Stimulated activated CD8-positive, alpha-beta memory T cell treated with anti-CD3 and anti-CD28 coated beads, Interleukin-4, amount 100 ng/mL, for 48 hours (primary cell): ENCODE data around the gene HNRNPU.
"Not testable (repeated sequence)": the region's sequence is repeated elsewhere in the genome, so short reads cannot be mapped to it uniquely, and the experiment has no call there.

Experiments
- DNase-seq: peaks from one replicate; pipeline ENCODE4 v3.0.0-alpha.2; 2020

HNRNPU gene

GRCh38 chr1:244837597-244838258, 26.6 kb downstream of the HNRNPU start:
- no peak for DNase-seq

DNA sequence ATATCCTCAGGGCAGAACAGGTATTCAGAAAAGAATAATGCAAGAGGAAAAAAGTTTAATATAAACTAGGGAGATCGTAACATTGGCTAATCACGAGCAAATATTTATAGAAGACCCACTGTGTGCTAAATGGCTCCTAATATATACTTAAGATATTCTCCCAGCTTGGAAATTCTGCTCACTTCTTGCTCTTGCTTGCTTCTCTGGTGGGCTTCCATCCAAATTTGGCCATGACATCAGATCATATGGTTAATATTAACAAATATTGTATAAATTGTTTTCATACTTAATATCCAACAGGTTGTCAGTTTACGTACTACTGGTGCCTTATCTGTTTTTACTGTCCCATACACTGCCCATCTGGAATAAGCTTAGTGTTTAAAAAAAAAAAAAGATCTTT, 27.8 kb downstream of the HNRNPU start:
- DNase-seq: no peak

GRCh38 chr1:244836135-244836521, 28.2 kb downstream of the HNRNPU start:
- no peak for DNase-seq

DNA sequence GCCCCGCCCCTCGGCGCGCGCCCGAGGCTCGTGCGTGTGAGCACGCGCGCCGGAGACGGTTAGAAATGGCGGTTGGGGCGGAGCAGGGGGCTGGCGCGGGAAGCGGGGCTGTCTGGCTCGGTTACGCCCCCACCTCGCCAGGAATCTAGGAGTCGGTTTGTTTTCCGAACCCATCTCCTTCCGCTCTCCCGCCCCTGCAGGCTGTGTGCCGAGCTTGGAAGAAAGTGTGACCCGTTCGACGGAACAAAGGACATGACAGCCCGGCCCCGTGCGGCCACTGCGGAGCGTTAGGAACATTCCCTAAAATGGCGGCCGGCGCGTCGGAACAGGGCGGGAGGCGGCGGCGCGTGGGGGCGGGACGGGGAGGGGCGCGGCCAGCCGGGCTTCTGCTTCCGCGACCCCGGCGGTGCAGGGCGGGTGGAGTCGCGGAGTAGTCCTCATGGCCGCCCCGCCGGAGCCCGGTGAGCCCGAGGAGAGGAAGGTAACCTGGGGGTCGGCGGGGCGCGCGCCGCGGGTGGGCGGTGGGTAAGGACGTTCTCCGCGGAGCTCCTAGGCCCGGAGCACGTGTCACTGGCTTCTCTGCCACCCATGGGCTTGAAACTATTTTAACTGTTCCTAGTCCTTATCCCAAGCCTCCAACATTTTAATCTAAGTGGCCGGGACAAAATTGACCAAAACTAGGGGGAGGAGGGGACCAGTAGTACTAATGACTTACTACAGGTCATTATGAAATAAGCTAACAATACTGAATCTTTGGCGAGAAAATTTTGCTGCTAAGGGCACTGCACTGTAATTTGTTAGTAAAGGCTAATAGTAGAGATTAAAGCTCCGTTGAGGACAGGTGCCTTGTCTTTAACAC, 28.8 kb downstream of the HNRNPU start, which contains the start of gene COX20:
Gene COX20, plus strand, starts transcription at position 383 of the 859 bp plus-strand sequence. Its CDS starts 57 bp downstream, at position 440.
- DNase-seq: peak; percentile 90

DNA sequence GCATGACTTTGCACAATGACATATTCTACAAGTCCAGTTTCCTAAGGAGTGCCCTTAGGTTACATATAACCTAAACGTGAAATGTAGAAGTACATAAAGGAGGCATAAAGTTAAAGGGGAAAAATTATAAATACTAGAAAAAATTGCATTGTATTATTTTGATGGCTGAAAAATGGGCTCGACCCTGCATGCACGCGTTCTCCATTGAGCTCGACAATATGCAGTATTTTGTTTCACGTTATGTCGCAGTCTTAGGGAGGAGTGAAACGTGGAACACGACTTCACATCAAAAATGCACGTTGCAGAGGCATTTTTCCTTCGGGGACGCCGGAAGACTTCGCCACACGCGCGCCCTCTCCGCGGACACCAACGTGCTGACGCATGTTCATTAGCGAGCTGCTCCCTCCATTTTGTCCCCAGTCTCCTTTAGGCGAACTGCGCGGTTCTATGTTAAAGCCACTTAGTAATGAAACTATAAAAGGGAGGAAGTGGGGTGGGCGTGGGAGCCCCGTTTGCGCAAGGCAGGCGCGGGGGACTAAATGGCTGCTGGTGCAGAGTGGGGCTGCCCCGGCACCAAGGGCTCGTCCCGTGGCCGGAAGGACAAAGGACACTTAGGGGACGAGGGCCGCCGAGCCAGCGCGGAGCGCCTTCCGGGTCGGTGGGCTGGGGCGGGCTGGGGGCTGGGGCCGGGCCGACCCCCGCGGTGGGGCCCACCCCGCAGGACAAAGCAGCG, 29.6 kb downstream of the HNRNPU start:
- peak; percentile 92 for DNase-seq

- DNase-seq: peak; percentile 68
Measured at GRCh38 chr1:244833734-244834542, 30.4 kb downstream of the HNRNPU start.

GRCh38 chr1:244833260-244833659, 31.1 kb downstream of the HNRNPU start:
- DNase-seq: not testable (repeated sequence)

GRCh38 chr1:244830639-244831038, 33.7 kb downstream of the HNRNPU start:
- no peak for DNase-seq

DNA sequence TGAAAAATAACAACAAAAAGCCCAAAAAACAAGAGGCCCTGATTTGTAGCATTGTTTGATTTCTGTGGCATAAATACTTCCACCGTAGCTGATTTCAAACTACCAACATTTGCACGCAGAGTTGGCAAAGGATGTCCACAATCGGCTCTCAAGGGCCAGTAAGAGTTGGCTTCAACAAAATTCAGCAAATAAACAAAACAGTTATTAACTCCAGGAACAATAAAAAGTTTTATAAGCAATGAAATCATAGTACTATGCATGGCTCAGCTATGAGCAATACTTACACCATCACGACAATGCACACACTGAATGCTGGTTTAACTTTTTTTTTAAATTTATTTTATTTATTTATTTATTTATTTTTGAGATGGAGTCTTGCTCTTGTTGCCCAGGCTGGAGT, 37.6 kb downstream of the HNRNPU start:
- DNase-seq: no peak

DNA sequence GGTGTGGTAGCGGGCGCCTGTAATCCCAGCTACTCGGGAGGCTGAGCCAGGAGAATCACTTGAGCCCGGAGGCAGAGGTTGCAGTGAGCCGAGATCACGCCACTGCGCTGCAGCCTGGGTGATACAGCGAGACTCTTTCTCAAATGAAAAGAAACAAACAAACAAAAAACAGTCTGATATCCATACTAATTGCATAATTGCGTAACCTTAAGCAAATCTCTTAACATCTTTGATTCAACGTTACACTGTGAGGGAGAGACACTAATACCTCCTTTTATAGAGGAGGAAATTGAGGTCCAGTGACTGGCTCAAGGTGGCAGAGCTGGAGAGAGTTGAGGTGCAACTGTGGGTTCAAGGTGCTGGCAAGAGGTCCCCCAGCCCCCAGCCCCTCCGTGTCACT, 41.5 kb downstream of the HNRNPU start:
- DNase-seq: no peak

- DNase-seq: no peak
Measured at GRCh38 chr1:244821134-244821533, 43.2 kb downstream of the HNRNPU start.

GRCh38 chr1:244820131-244820530, 44.2 kb downstream of the HNRNPU start:
- DNase-seq: no peak

GRCh38 chr1:244817415-244817894, 46.9 kb downstream of the HNRNPU start:
- DNase-seq: no peak

GRCh38 chr1:244815600-244816099, 48.7 kb downstream of the HNRNPU start:
- DNase-seq: no peak

GRCh38 chr1:244813327-244813726, 51.0 kb downstream of the HNRNPU start:
- no peak for DNase-seq

DNA sequence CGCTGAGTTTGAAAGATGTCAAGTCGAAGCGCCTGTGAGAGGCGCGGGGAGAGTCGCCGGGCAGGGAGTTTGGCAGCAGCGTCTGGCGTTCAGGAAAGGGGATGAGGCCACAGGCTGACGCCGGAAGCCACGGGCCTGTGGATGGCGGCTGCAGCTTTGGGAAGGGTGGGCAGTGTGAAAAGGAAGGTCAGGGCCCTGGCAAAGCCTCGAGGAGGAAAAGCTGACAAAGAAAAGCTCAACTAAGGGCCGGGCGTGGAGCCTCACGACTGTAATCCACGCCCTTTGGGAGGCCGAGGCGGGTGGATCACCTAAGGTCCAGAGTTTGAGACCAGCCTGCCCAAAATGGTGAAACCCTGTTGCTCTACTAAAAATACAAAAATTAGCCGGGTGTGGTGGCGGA, 54.1 kb downstream of the HNRNPU start:
- DNase-seq: no peak

DNA sequence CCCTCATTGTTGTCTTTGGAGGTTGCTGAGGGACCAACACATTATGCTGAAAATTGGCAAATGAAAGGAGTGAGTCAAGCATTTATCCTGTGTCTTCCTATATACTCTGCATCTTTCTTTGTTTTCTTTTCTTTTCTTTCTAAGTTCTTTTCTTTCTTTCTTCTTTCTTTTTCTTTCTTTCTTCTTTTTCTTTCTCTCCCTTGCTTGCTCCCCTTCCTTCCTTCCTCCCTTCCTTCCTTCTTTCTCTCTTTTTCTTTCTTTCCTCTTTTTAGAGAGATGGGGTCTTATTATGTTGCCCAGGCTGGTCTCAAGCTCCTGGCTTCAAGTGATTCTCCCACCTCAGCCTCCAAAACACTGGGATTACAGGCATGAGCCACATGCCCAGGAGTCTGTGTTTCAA, 57.2 kb downstream of the HNRNPU start:
- no peak for DNase-seq

GRCh38 chr1:244804841-244805240, 59.5 kb downstream of the HNRNPU start:
- DNase-seq: no peak

DNA sequence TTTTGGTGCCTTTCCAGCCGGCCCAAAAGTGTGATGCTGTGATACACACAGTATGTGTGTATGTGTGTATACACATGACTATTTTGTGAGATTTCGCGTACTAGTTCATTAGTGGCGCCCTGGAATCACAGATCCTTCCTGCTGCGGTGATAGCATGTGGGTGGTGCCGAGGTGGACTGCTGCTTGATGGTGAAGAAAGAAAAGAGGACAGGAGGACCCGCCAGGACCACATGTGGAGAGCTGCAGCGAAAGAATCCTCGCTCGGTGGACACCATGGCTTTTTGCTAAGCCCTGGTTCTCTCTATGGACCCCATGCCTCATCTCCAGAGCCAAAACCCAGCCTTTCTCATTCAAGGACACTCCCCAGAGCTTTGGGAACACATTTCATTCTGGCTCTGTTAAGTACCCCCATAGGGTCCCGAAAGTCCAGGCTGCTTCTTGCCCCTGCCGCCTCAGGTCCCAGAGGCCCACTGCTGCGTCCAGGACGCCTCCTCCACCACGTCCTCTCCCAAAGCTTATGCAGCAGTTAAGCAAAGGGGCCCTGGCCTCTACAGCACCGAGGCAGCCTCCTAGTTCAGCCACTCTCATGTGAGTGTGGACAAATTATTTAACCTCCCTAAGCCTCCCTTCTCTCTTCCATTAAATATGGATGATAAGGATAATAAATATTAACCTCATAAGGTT, 61.6 kb downstream of the HNRNPU start:
- DNase-seq: no peak

- no peak for DNase-seq
Measured at GRCh38 chr1:244802041-244802440, 62.3 kb downstream of the HNRNPU start.

GRCh38 chr1:244801246-244801645, 63.1 kb downstream of the HNRNPU start:
- peak; percentile 65 for DNase-seq

DNA sequence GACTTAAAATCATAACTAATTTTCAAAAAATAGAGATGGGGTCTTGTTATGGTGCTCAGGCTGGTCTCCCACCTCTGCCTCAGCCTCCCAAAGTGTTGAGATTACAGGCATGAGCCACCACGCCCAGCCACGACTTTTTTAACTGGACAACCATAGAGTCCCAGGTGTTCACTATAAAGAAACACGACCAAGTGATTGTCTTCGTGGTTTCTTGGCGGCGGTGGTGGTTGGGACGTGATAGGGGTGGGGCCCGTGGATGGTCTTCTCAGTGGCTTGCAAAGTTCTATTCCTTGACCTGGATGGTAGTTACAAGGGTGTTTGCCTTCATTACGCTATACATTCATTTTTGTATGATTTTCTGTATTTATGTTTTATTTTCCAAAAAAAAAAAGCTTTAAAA, 63.5 kb downstream of the HNRNPU start:
- DNase-seq: no peak
